NCI-H2227 treated with DMSO at 0.1 percent for 48 hours (cell line): ENCODE results near the gene RNF151.

Experiments
- DNase-seq: peaks from one replicate; lab custom pipeline; 2025; lab: John Stamatoyannopoulos, UW

The RNF151 gene

DNA sequence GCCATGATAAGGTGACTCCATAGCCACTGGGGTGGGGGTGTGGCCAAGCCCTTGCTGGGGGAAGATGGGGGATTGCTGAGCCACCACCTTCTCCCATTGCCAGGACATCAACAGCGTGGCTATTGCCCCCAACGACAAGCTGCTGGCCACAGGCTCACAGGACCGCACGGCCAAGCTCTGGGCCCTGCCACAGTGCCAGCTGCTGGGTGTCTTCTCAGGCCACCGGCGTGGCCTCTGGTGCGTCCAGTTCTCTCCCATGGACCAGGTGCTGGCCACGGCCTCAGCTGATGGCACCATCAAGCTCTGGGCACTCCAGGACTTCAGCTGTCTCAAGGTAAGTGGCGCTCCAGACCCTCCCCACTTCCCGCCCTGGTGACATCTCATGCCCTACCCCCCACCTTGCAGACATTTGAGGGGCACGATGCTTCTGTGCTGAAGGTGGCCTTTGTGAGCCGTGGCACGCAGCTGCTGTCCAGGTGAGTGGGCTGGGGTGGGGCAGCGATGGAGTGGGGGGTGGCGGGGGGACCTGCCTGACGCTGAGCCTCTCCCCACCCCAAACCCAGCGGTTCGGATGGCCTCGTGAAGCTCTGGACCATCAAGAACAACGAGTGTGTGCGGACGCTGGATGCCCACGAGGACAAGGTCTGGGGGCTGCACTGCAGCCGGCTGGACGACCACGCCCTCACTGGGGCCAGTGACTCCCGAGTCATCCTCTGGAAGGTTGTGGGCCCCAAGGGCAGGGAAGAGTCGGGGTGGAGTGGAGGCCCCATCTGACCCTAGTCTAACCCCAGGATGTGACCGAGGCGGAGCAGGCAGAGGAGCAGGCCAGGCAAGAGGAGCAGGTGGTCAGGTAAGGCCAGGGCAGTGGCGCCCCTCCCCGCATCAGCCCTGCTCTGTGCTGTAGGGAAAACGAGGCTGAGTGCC, 10.6 kb downstream of the RNF151 start:
- DNase-seq, result no peak

DNA sequence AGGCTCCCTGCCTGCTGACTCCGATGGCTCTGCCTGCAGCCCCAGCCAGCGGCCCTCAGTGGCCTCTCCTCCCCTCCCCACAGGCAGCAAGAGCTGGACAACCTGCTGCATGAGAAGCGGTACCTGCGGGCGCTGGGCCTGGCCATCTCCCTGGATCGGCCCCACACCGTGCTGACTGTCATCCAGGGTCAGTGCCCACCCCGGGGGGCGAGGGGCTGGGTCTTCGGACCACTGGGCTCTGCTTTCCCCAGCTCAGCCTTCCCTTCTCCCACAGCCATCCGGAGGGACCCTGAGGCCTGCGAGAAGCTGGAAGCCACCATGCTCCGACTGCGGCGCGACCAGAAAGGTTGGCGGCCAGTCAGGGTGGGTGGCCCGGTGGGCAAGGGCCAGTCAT, 11.2 kb downstream of the RNF151 start:
- no peak for DNase-seq

DNA sequence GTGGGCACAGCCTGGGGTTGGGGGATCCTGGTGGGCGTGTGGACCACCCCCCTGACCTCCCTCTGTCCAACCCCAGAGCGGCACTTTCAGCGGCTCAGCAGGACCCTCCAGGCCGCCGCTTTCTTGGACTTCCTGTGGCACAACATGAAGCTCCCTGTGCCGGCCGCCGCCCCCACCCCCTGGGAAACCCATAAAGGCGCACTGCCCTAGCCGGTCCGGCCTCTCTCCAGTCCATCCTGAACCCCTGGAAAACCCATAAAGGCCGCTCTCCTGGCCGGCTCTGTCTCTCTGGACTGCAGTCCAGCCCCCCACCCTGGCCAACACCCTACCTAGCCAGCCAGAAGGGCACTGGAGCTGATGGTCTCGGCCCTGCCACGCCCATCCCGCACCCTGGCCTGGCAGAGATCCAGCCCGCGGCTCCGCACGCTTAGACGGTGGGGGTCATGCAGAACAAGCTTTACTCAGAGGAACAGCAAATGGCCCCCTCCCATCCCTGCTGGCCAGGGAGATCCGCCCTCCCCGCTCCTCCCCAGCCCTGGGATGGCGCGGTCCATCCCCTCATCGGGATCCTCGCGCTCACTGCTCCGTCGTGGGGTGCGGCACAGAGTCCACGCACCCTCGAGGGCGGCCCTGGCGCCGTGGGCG, 11.9 kb downstream of the RNF151 start:
- no peak for DNase-seq

DNA sequence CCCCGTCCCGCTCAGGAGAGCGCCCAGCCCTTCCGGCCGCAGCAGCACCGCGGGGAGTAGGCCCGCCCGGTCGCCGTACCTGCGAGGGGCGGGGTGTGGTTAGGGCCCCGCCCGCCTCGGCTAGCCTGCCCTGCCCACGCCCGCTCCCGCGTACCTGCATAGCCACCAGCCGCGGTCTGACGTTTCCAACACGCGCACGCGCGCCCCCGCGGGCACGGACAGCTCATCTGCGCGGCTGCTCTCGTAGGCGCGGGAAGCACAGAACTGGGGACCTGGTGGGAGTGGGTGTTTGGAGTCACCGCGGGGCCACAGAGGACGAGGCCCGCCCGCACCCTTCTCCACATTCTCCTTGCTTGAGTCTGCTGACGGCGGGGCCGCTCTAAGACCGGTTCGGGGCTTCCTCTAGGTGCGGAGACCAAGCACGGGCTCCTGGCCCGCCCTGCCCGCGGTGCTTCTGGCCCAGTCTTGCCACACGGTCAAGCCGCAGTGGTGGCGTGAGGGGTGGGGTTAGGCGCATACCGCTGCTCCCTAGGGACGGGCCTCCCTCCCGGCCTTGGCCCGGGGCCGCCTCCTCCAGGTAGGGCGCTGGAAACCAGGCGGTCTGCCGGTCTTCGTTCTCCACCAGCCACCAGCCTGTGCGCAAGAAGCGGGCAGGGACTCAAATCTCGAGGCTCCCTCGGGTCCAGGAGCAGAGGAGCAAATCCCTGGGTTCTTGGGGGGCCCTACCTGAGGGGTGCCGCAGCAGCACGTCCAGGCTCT, 12.8 kb downstream of the RNF151 start:
- DNase-seq, result no peak

DNA sequence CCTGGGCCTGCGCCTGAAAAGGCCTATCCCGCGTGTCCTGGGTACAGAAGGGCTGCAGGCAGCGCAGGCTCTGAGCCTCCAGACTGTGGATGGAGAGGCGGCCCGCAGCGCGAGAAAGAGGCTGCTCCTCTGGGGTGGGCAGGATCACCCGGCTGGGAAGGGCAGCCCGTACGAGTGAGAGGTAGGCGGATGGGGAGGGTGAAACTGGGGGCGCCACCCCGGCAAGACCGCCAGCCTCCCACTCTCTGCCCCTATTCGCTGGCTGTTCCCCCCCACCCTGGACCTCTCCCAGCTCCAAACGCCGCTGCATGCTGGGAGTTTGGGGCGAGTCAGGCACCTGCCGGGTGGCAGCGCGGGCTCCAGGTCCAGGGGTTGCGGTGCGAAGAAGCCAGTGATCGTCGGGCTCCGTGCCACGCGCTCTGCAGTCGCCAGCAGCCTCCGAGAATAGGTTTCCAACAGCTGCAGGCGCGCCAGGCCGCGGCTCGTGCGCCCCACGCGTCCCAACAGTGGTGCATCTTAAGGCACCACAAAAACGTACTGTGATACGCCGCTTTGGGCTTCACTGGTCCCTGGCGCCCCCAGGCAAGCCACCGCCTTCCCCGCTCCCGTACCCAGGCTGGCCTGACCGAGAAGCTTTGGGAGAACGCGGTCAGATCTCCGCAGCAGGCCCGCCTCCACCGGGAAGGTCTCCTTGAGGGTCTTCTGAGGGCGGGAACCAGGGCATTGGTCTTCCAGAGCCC, 13.5 kb downstream of the RNF151 start:
- DNase-seq, result no peak

DNA sequence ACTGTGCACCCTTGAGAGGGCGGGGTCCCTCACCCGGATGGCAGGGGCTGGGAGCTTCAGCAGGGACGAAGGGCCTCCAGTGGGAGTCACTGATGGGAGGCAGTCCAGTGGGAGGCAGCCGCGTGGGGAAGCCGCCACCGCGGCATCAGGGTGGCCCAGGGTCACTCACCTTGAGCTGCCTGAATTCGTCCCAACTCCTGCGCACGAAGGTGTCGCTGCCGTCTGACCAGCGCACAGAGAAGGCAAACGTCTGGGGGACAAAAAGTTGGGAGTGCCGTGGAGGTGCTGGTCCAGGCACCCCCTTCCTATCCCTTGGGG, 14.1 kb downstream of the RNF151 start:
- DNase-seq, result no peak

DNA sequence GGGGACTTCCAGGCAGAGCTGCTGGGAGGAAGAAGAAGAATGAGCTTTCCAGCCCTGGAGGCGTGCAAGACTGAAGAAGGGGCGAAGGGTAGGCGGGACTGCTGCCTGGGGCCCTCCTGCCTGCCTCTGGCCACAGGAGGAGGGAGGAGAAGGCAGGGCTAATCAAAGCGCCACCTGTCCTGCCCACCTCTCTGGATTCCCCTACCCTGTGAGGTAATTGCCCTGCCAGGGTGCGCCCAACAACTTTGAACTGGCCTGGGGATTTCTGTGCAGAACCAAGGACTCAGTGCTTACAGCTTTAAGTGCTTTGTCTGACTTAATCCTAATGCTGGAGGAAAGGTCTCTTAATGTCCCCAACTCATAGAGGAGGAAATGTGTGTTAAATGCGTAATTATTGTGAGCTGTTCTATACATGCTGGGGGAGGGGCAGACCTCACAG, 14.8 kb downstream of the RNF151 start, which contains the start of gene NOXO1:
TSS of gene NOXO1 (minus strand) at position 72 of the 439 bp plus-strand sequence. CDS start 290 bp downstream, outside the sequence.
- no peak for DNase-seq

DNA sequence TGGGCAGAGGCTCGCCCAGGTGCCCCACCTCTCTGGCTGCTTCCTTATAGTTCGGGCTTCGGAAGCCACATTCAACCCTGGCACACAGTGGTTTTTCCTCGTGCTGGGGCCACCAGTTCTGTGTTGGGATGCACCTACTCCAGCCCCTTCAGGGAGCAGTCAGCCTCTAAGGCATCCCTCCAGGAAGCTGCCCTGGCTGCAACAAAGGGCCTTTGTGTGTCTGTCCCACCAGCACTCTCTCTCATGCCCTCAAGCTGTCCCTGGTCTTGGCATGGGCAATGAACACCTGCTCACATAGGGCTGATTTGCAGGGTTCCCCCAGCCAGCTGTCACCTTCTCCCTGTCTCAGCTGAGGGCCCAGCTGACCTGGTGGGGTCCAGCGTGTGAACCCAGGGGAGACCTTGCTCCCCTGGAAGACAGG, 15.4 kb downstream of the RNF151 start:
- DNase-seq, result no peak

DNA sequence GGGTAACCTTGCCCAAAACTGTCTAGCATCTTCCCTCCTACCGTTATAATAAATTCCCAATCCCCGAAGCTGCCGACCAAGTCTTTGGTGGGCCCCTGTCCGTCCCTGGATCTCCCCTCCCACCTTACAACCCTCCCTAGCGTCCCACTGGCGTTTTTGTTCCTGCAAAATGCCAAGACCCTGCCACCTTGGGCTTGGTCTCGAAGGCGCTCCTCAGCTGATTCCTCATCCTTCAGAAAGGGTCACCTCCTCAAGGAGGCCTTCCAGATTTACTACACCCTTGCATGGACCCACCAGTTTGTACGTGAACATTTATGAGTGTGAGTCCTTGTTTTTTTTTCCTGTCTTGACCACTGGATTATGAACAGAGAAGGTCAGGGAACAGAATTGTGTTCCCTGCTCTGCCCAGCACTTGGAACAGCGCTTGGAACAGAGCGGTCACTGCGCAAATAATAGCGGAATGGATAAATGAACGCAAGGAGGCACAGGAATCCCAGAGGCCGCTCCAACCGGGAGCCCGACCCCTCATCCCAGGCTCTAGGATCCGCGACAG, 16.4 kb downstream of the RNF151 start:
- DNase-seq, result no peak

DNA sequence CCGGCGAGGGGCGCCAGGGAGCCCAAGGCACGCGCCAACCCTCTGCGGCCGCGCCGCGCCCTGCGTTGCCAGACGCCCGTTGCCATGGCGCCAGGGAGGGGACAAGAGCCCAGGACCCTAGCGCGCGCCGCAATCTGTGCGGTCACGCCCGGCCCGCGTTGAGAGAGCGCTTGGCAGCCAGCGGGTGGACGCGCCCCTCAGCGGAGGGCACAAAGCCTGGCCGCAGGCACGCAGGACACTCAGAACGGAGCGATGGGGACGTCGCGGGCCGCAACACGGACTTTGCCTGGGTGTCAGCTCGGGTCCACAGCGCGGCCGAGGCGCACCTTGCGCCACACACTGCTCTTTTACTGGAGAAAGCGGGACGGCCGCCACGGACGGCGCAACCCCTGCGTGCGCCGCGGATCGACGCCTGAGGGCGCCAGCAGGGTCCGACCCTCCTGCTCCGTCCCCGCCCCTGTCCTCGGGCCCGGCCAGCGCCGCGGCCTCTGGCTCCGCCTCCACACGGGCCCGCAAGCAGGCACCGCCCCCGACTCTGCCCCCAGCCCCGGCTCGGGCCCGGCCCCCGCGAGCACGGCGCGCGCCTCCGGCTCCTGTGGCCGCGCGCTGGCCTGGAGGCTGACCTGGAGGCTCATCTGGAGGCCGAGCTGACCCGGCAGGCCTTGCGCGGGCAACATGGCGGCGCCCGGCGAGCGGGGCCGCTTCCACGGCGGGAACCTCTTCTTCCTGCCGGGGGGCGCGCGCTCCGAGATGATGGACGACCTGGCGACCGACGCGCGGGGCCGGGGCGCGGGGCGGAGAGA, 17.1 kb downstream of the RNF151 start, which contains the start of gene GFER:
TSS of gene GFER (plus strand) at position 650 of the 803 bp plus-strand sequence. CDS start at position 676, 26 bp downstream.
- DNase-seq, result peak; percentile 86

DNA sequence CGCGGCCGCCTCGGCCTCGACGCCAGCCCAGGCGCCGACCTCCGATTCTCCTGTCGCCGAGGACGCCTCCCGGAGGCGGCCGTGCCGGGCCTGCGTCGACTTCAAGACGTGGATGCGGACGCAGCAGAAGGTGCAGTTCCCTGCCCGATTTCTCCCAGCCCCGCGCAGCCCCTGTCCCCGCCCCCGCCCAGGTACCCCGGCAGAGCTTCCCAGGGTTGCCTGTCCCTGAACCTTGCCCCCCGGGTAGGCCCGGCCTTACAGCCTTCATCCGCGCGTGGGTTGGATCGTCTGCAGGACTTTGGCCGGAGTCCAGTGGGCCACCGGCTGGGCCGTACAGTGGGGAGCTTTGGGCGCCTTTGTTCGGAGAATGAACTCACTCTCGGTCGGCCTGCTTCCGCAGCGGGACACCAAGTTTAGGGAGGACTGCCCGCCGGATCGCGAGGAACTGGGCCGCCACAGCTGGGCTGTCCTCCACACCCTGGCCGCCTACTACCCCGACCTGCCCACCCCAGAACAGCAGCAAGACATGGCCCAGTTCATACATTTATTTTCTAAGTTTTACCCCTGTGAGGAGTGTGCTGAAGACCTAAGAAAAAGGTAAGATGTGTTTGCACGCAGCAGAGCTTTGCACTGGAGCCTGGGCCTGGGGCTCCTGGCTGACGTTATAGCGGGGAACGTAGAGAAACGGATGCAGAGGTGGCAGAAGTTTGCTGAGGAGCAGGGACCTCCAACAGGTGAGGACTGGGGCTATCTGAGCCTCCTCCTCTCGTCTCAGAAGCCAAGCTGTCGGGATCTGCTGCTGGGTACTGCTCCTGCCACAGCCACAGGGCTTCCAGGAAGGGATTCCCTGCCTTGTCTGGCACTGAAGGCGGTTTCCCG, 17.9 kb downstream of the RNF151 start:
- DNase-seq, result no peak

DNA sequence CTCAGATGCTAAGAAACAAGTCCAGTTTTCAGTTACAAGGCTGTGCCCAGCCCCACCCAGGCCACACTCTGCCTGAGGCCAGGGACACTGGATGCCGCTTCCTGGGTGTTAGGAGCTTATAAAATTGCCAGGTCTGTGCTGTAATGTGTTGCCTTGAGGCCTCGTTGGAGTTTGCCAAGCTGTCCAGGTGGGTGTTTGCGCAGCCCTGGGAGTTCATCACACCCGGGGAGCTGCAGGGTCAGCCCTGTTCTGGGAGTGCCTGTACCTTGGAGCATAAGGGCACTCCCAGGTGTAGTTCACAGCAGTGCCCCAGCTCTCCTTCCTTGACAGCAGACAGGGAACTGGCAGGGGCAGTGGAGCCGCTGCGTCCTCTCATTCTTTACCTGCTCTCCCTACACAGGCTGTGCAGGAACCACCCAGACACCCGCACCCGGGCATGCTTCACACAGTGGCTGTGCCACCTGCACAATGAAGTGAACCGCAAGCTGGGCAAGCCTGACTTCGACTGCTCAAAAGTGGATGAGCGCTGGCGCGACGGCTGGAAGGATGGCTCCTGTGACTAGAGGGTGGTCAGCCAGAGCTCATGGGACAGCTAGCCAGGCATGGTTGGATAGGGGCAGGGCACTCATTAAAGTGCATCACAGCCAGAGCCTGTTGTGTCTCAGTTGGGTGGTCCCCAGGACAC, 19.0 kb downstream of the RNF151 start:
- no peak for DNase-seq

DNA sequence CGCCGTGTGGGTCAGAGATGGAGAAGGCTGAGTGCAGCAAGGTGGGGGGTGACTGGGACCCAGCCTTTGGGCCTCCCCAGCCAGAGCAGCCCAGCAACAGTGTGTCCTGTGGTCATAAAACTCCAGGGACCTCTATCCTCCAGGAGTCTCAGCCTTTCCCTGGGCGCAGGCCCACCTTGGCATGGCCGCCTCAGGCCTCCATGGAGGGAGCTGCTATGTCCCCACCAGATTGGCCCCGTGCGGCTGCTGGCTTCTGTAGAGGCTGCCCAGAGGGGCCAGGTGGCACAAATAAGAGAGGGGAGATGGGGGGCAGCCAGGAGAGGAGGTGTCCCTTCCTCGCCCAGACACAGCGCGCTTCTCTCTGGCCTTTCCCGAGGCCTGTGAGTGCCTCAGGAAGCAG, 20.5 kb downstream of the RNF151 start:
- no peak for DNase-seq

DNA sequence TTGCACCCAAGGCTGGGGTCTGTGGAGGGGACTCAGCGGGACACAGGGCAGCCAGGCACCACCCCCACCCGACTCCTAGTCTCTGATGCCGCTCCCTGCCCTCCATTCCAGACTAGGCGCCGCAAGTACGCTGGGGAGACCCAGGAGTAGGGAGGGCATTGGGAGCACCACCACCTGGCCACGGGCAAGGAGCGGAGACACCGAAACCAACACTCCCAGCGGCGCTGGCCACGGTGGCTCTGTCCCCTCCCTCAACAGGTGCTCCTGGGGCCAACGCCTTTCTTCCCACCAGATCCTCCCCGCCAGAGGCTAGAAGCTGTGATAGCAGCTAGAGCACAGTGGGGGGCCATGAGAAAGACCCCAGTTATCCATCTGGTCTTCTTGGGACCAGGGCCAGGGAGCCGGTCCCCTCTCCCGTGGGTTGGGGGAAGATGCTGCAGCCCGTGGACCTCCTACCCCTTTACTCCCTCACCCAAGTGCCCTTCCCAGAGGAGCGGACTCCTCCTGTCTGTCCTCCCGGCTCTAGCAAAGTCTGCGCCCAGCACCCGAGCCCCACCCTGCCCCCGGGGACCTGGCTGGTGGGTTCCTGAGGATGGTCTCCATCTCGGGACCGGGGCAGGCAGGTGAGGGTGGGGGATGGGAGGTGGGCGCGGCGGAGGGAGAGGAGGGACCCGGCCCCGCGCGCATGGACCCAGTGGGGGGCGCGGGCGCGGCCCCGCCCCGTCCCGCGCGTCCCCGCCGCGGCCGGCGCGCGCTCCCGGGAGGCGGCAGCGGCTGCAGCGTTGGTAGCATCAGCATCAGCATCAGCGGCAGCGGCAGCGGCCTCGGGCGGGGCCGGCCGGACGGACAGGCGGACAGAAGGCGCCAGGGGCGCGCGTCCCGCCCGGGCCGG, 22.8 kb downstream of the RNF151 start, which contains the start of gene SYNGR3:
TSS of gene SYNGR3 (plus strand) at position 762 of the 892 bp plus-strand sequence. CDS start 133 bp downstream, outside the sequence.
- DNase-seq, result no peak

DNA sequence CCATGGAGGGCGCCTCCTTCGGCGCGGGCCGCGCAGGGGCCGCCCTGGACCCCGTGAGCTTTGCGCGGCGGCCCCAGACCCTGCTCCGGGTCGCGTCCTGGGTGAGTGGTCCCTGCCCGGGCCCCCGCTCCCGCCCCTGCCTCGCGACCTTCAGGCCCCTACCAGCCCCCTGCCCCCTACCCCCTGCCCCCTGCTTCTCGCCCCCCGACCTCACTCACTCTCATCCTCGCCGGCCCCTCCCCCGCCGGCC, 23.4 kb downstream of the RNF151 start:
- no peak for DNase-seq

DNA sequence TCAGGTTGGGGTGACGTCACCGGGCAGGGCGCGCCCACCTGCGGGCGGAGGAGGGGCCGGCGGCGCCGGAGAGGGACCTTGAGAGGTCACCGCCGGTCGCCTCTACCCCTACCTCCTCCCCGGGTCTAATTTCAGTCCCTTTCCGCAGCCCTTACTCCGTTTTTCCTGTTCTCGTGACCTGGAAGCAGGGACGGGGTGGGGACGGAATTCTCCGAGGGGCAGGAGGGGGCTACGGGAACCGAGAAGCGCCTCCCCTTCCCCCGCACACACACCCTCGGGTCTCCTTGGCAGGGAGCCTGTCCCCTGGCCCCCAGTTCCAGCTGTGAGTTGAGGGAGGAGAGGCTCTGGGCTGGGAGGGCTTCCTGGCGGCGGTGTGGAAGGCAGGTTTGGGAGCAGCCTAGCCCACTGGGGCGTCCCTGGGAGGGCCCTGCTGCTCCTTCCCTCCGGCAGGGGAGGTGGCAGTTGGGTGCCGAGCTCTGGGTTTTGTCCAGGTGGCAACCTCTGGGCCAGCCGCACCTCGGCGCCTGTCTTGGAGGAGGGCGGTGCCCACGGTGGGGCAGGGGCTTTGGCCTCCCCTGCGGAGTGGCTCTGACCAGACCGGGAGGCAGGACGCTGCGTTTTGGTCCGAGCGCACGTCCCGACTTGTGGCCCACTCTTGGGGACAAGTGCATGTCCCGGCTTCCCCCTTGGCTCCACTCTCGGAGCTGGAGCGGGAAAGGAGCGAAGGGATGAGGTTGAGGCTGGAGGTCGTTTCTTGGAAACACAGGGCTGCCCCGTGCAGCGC, 23.9 kb downstream of the RNF151 start:
- DNase-seq, result no peak

DNA sequence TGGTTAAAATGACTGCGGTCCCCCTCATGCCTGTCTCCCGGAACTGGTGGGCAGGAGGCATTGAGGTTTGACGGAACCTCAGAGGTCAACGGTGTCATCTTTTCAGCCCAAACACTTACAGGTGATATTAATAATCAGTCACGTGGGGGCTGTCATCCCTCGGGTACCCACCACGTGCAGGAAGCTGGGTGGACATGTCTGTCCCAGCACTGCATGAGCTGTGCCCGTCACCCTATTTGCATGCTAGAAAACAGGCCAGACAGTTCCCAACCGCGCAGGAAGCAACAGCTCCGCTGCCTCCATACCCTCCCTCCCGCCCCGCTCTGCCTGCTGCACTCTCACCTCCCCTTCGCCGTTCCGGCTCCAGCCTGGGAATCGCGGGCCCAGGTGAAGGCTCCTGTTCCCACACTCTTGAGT, 24.5 kb downstream of the RNF151 start:
- DNase-seq, result no peak
